ENCODE results near the gene COL1A1.

The COL1A1 gene

GRCh38 chr17:50190603-50191358 lies 10.7 kb downstream of the COL1A1 start:
- no peaks in the 10 kb centered on the region for H3K27me3 ChIP-seq (ENCODE audit: insufficient read depth, low read length, poor library complexity)
- WGBS (ENCODE audit: extremely low coverage, insufficient coverage, low lambda C conversion rate) = no CpG with 5 or more reads among the region's 8 CpGs
- H3K18ac ChIP-seq (ENCODE audit: low read length) = no peak overlapping the region
- no peak overlapping the region for H2BK120ac ChIP-seq (ENCODE audit: low read depth, low read length)
- no peak overlapping the region for H2AK5ac ChIP-seq (ENCODE audit: low read length)
- H2BK15ac ChIP-seq (replicated peaks; ENCODE audit: low read depth) = no peak overlapping the region
- no peak overlapping the region for H3K56ac ChIP-seq (ENCODE audit: low read length)
- H4K5ac ChIP-seq (ENCODE audit: low read length) = no peak overlapping the region
- H3K4ac ChIP-seq (ENCODE audit: low read depth, low read length) = no peak overlapping the region
- no peak overlapping the region for H4K8ac ChIP-seq (ENCODE audit: low read depth, low read length)
- no peaks in the 10 kb centered on the region for H3K36me3 ChIP-seq (ENCODE audit: control insufficient read depth, insufficient read depth, low read length)
- no peak overlapping the region for H3K23ac ChIP-seq (ENCODE audit: low read length)
- no peak for DNase-seq
- H3K27ac ChIP-seq (ENCODE audit: low read depth, low read length) = no peak overlapping the region
- H3K9ac ChIP-seq (ENCODE audit: low read length) = no peak overlapping the region
- H3K79me1 ChIP-seq (ENCODE audit: low read length) = no peaks in the 10 kb centered on the region
- no peak overlapping the region for H3K4me3 ChIP-seq (ENCODE audit: low read length)
- H2BK5ac ChIP-seq (ENCODE audit: low read length) = no peak overlapping the region
- no peak overlapping the region for H3K4me2 ChIP-seq (ENCODE audit: low read length)
- no peaks in the 10 kb centered on the region for H3K79me2 ChIP-seq (ENCODE audit: control insufficient read depth, insufficient read depth, low read length)
- H3K4me1 ChIP-seq (ENCODE audit: control insufficient read depth, low read depth, low read length) = no peaks in the 10 kb centered on the region

GRCh38 chr17:50190293-50190602 lies 11.2 kb downstream of the COL1A1 start:
- H3K4ac ChIP-seq (ENCODE audit: low read depth, low read length) = no peak overlapping the region
- H4K8ac ChIP-seq (ENCODE audit: low read depth, low read length) = no peak overlapping the region
- H3K4me2 ChIP-seq (ENCODE audit: low read length) = no peak overlapping the region
- H4K5ac ChIP-seq (ENCODE audit: low read length) = no peak overlapping the region
- no CpG with 5 or more reads among the region's 8 CpGs for WGBS (ENCODE audit: extremely low coverage, insufficient coverage, low lambda C conversion rate)
- no peak overlapping the region for H3K27ac ChIP-seq (ENCODE audit: low read depth, low read length)
- no peaks in the 10 kb centered on the region for H3K4me1 ChIP-seq (ENCODE audit: control insufficient read depth, low read depth, low read length)
- no peak overlapping the region for H3K18ac ChIP-seq (ENCODE audit: low read length)
- no peak overlapping the region for H3K9ac ChIP-seq (ENCODE audit: low read length)
- DNase-seq = no peak
- no peaks in the 10 kb centered on the region for H3K36me3 ChIP-seq (ENCODE audit: control insufficient read depth, insufficient read depth, low read length)
- no peak overlapping the region for H2BK15ac ChIP-seq (replicated peaks; ENCODE audit: low read depth)
- H3K27me3 ChIP-seq (ENCODE audit: insufficient read depth, low read length, poor library complexity) = no peaks in the 10 kb centered on the region
- H2AK5ac ChIP-seq (ENCODE audit: low read length) = no peak overlapping the region
- no peak overlapping the region for H3K56ac ChIP-seq (ENCODE audit: low read length)
- no peak overlapping the region for H3K23ac ChIP-seq (ENCODE audit: low read length)
- no peaks in the 10 kb centered on the region for H3K79me2 ChIP-seq (ENCODE audit: control insufficient read depth, insufficient read depth, low read length)
- no peaks in the 10 kb centered on the region for H3K79me1 ChIP-seq (ENCODE audit: low read length)
- no peak overlapping the region for H2BK5ac ChIP-seq (ENCODE audit: low read length)
- no peak overlapping the region for H3K4me3 ChIP-seq (ENCODE audit: low read length)
- no peak overlapping the region for H2BK120ac ChIP-seq (ENCODE audit: low read depth, low read length)

GRCh38 chr17:50189550-50190292 lies 11.7 kb downstream of the COL1A1 start:
- Histone ChIP-seq H3K27ac (ENCODE audit: low read depth, low read length) (no peak overlapping the region), H3K36me3 (ENCODE audit: control insufficient read depth, insufficient read depth, low read length) (no peaks in the 10 kb centered on the region), H3K27me3 (ENCODE audit: insufficient read depth, low read length, poor library complexity) (no peaks in the 10 kb centered on the region), H2BK15ac (replicated peaks; ENCODE audit: low read depth) (no peak overlapping the region), H3K4me2 (ENCODE audit: low read length) (no peak overlapping the region), H3K18ac (ENCODE audit: low read length) (no peak overlapping the region), H3K4me3 (ENCODE audit: low read length) (no peak overlapping the region), H2BK120ac (ENCODE audit: low read depth, low read length) (no peak overlapping the region), H2AK5ac (ENCODE audit: low read length) (no peak overlapping the region), H3K79me1 (ENCODE audit: low read length) (no peaks in the 10 kb centered on the region), H2BK5ac (ENCODE audit: low read length) (no peak overlapping the region), H3K23ac (ENCODE audit: low read length) (no peak overlapping the region), H3K79me2 (ENCODE audit: control insufficient read depth, insufficient read depth, low read length) (no peaks in the 10 kb centered on the region), H3K56ac (ENCODE audit: low read length) (no peak overlapping the region), H3K4ac (ENCODE audit: low read depth, low read length) (no peak overlapping the region), H4K8ac (ENCODE audit: low read depth, low read length) (no peak overlapping the region), H4K5ac (ENCODE audit: low read length) (no peak overlapping the region), H3K9ac (ENCODE audit: low read length) (no peak overlapping the region), H3K4me1 (ENCODE audit: control insufficient read depth, low read depth, low read length) (no peaks in the 10 kb centered on the region)
- no peak for DNase-seq
- WGBS (ENCODE audit: extremely low coverage, insufficient coverage, low lambda C conversion rate) = no CpG with 5 or more reads among the region's 20 CpGs

GRCh38 chr17:50188921-50189549 lies 12.4 kb downstream of the COL1A1 start:
- no peak overlapping the region for H3K56ac ChIP-seq (ENCODE audit: low read length)
- H3K18ac ChIP-seq (ENCODE audit: low read length) = no peak overlapping the region
- no peak overlapping the region for H3K9ac ChIP-seq (ENCODE audit: low read length)
- no peak overlapping the region for H2BK120ac ChIP-seq (ENCODE audit: low read depth, low read length)
- no peak overlapping the region for H4K5ac ChIP-seq (ENCODE audit: low read length)
- no peak overlapping the region for H3K4ac ChIP-seq (ENCODE audit: low read depth, low read length)
- H2BK15ac ChIP-seq (replicated peaks; ENCODE audit: low read depth) = no peak overlapping the region
- no peak overlapping the region for H2AK5ac ChIP-seq (ENCODE audit: low read length)
- H2BK5ac ChIP-seq (ENCODE audit: low read length) = no peak overlapping the region
- no peaks in the 10 kb centered on the region for H3K79me2 ChIP-seq (ENCODE audit: control insufficient read depth, insufficient read depth, low read length)
- no peak for DNase-seq
- H3K4me1 ChIP-seq (ENCODE audit: control insufficient read depth, low read depth, low read length) = no peaks in the 10 kb centered on the region
- H3K27me3 ChIP-seq (ENCODE audit: insufficient read depth, low read length, poor library complexity) = no peaks in the 10 kb centered on the region
- H3K23ac ChIP-seq (ENCODE audit: low read length) = peak overlapping the region; percentile 45
- H4K8ac ChIP-seq (ENCODE audit: low read depth, low read length) = no peak overlapping the region
- WGBS (ENCODE audit: extremely low coverage, insufficient coverage, low lambda C conversion rate) = no CpG with 5 or more reads among the region's 11 CpGs
- no peak overlapping the region for H3K4me3 ChIP-seq (ENCODE audit: low read length)
- H3K27ac ChIP-seq (ENCODE audit: low read depth, low read length) = no peak overlapping the region
- H3K36me3 ChIP-seq (ENCODE audit: control insufficient read depth, insufficient read depth, low read length) = no peaks in the 10 kb centered on the region
- no peak overlapping the region for H3K4me2 ChIP-seq (ENCODE audit: low read length)
- H3K79me1 ChIP-seq (ENCODE audit: low read length) = no peaks in the 10 kb centered on the region

GRCh38 chr17:50188531-50188920 lies 12.9 kb downstream of the COL1A1 start:
- Histone ChIP-seq H3K4me1 (ENCODE audit: control insufficient read depth, low read depth, low read length) (no peaks in the 10 kb centered on the region), H2AK5ac (ENCODE audit: low read length) (no peak overlapping the region), H4K5ac (ENCODE audit: low read length) (no peak overlapping the region), H3K4ac (ENCODE audit: low read depth, low read length) (no peak overlapping the region), H3K4me3 (ENCODE audit: low read length) (no peak overlapping the region), H3K9ac (ENCODE audit: low read length) (no peak overlapping the region), H2BK120ac (ENCODE audit: low read depth, low read length) (no peak overlapping the region), H3K56ac (ENCODE audit: low read length) (no peak overlapping the region), H3K27ac (ENCODE audit: low read depth, low read length) (no peak overlapping the region), H3K79me2 (ENCODE audit: control insufficient read depth, insufficient read depth, low read length) (no peaks in the 10 kb centered on the region), H3K79me1 (ENCODE audit: low read length) (no peaks in the 10 kb centered on the region), H4K8ac (ENCODE audit: low read depth, low read length) (no peak overlapping the region), H2BK15ac (replicated peaks; ENCODE audit: low read depth) (no peak overlapping the region), H2BK5ac (ENCODE audit: low read length) (no peak overlapping the region), H3K18ac (ENCODE audit: low read length) (no peak overlapping the region), H3K23ac (ENCODE audit: low read length) (no peak overlapping the region), H3K4me2 (ENCODE audit: low read length) (no peak overlapping the region), H3K27me3 (ENCODE audit: insufficient read depth, low read length, poor library complexity) (no peaks in the 10 kb centered on the region), H3K36me3 (ENCODE audit: control insufficient read depth, insufficient read depth, low read length) (no peaks in the 10 kb centered on the region)
- no peak for DNase-seq
- WGBS (ENCODE audit: extremely low coverage, insufficient coverage, low lambda C conversion rate) = no CpG with 5 or more reads among the region's 13 CpGs
